HEK293 (cell line): Measurements from ENCODE around the gene TCERG1L.

ENCODE experiments used
- CTCF ChIA-PET: fragments of 350-600 bp; formaldehyde crosslinking; extraction: SDS; loops from one replicate; lab custom pipeline; 2021; ENCODE audit warnings: antibody characterized with exemption; lab: Yijun Ruan, JAX
- POLR2A ChIA-PET: fragments of 300-600 bp; formaldehyde crosslinking; extraction: SDS; loops from one replicate; lab custom pipeline; 2020; ENCODE audit warnings: antibody characterized with exemption, inconsistent platforms; lab: Yijun Ruan, JAX
- H3K27ac ChIP-seq: fragments of 200-500 bp; sonication (Bioruptor generic); 2 replicates; pipeline ENCODE4 v1.5.1; 2014; ENCODE audit warnings: low read depth, low read length, control low read depth, inconsistent platforms; ENCODE audit errors: extremely low read depth
- H3K36me3 ChIP-seq, 2 experiments: fragments of 200-500 bp in 1 of 2; sonication (Bioruptor generic) in 1 of 2; 1 replicate in 1 of 2; 2 replicates in 1 of 2; pipeline ENCODE4 v1.5.1; 2014 to 2017; ENCODE audit warnings: inconsistent platforms in 2 of 2, low read length in 2 of 2; ENCODE audit not compliant: control insufficient read depth in 2 of 2, insufficient read depth in 1 of 2
- H3K4me1 ChIP-seq: fragments of 200-500 bp; sonication (Bioruptor generic); 2 replicates; pipeline ENCODE4 v1.5.1; 2014; ENCODE audit warnings: mild to moderate bottlenecking, low read length, inconsistent platforms; ENCODE audit not compliant: control insufficient read depth, insufficient read depth
- H3K4me3 ChIP-seq: 2 replicates; pipeline ENCODE4 v1.5.1; 2011; ENCODE audit warnings: low read depth, mild to moderate bottlenecking, control low read depth, low read length, moderate library complexity
- H3K9me3 ChIP-seq: fragments of 200-500 bp; sonication (Bioruptor generic); 2 replicates; pipeline ENCODE4 v1.5.1; 2014; ENCODE audit warnings: low read depth, low read length, inconsistent platforms; ENCODE audit not compliant: control insufficient read depth, insufficient read depth
- GLI2 ChIP-seq: fragments of 450-650 bp; formaldehyde crosslinking; IDR thresholded peaks from 2 replicates; pipeline ENCODE4; 2017; ENCODE audit warnings: missing biosample characterization, missing genetic modification characterization, low read depth, borderline replicate concordance
- IKZF3 ChIP-seq: fragments of 450-650 bp; IDR thresholded peaks from 2 replicates; pipeline ENCODE4 v1.5.0; 2018; ENCODE audit warnings: missing biosample characterization, mild to moderate bottlenecking, missing genetic modification characterization, moderate library complexity
- KLF1 ChIP-seq: fragments of 450-650 bp; formaldehyde crosslinking; IDR thresholded peaks from 2 replicates; pipeline ENCODE4 v1.5.1; 2016; ENCODE audit warnings: missing biosample characterization, missing genetic modification characterization
- SALL2 ChIP-seq: fragments of 450-650 bp; formaldehyde crosslinking; IDR thresholded peaks from 2 replicates; pipeline ENCODE4 v1.5.0; 2017; ENCODE audit warnings: missing biosample characterization, mild to moderate bottlenecking, missing genetic modification characterization, borderline replicate concordance
- ZFP41 ChIP-seq: fragments of 450-650 bp; formaldehyde crosslinking; IDR thresholded peaks from 2 replicates; pipeline ENCODE4 v1.5.1; 2016; ENCODE audit warnings: missing biosample characterization, missing genetic modification characterization, borderline replicate concordance
- ZNF132 ChIP-seq: fragments of 450-650 bp; formaldehyde crosslinking; IDR thresholded peaks from 2 replicates; pipeline ENCODE4 v1.5.1; 2017; ENCODE audit warnings: missing biosample characterization, missing genetic modification characterization, borderline replicate concordance
- ZNF157 ChIP-seq: fragments of 450-650 bp; formaldehyde crosslinking; IDR thresholded peaks from 2 replicates; pipeline ENCODE4 v1.5.1; 2016; ENCODE audit warnings: missing biosample characterization, missing genetic modification characterization
- ZNF274 ChIP-seq, 2 experiments: fragments of 200-500 bp in 1 of 2; fragments of 450-650 bp in 1 of 2; sonication (Bioruptor generic) in 1 of 2; formaldehyde crosslinking in 1 of 2; IDR thresholded peaks; 2 replicates each; pipeline versions ENCODE4 v1.5.1 to v1.6.1; 2014 to 2016; ENCODE audit warnings: borderline replicate concordance in 1 of 2, inconsistent platforms in 1 of 2, low read length in 1 of 2, missing biosample characterization in 1 of 2, missing genetic modification characterization in 1 of 2
- ZNF341 ChIP-seq: fragments of 450-650 bp; formaldehyde crosslinking; IDR thresholded peaks from 2 replicates; pipeline ENCODE4; 2016; ENCODE audit warnings: low read depth, missing biosample characterization, missing genetic modification characterization
- ZNF350 ChIP-seq: fragments of 450-650 bp; formaldehyde crosslinking; IDR thresholded peaks from 2 replicates; pipeline ENCODE4 v1.5.0; 2017; ENCODE audit warnings: missing biosample characterization, mild to moderate bottlenecking, missing genetic modification characterization
- ZNF394 ChIP-seq: fragments of 450-650 bp; formaldehyde crosslinking; IDR thresholded peaks from 2 replicates; pipeline ENCODE4 v1.5.1; 2016; ENCODE audit warnings: missing biosample characterization, missing genetic modification characterization, mild to moderate bottlenecking, moderate library complexity, borderline replicate concordance
- ZNF416 ChIP-seq: fragments of 450-650 bp; formaldehyde crosslinking; IDR thresholded peaks from 2 replicates; pipeline ENCODE4 v1.5.1; 2016; ENCODE audit warnings: missing biosample characterization, missing genetic modification characterization
- ZNF426 ChIP-seq: fragments of 450-650 bp; formaldehyde crosslinking; IDR thresholded peaks from 2 replicates; pipeline ENCODE4 v1.5.1; 2017; ENCODE audit warnings: missing biosample characterization, missing genetic modification characterization, mild to moderate bottlenecking, inconsistent platforms, moderate library complexity
- ZNF48 ChIP-seq: fragments of 450-650 bp; formaldehyde crosslinking; IDR thresholded peaks from 2 replicates; pipeline ENCODE4 v1.5.1; 2016; ENCODE audit warnings: missing biosample characterization, missing genetic modification characterization
- ZNF529 ChIP-seq: fragments of 450-650 bp; formaldehyde crosslinking; IDR thresholded peaks from 2 replicates; pipeline ENCODE4 v1.5.1; 2017; ENCODE audit warnings: missing genetic modification characterization, missing biosample characterization; ENCODE audit not compliant: insufficient replicate concordance
- ZNF558 ChIP-seq: fragments of 450-650 bp; formaldehyde crosslinking; IDR thresholded peaks from 2 replicates; pipeline ENCODE4 v1.5.1; 2016; ENCODE audit warnings: missing biosample characterization, missing genetic modification characterization
- ZNF585B ChIP-seq: fragments of 450-650 bp; formaldehyde crosslinking; IDR thresholded peaks from 2 replicates; pipeline ENCODE4 v1.5.1; 2016; ENCODE audit warnings: missing biosample characterization, missing genetic modification characterization
- ZNF623 ChIP-seq: fragments of 450-650 bp; formaldehyde crosslinking; IDR thresholded peaks from 2 replicates; pipeline ENCODE4 v1.5.1; 2016; ENCODE audit warnings: missing biosample characterization, missing genetic modification characterization
- ZNF670 ChIP-seq: fragments of 450-650 bp; formaldehyde crosslinking; IDR thresholded peaks from 2 replicates; pipeline ENCODE4 v1.5.1; 2016; ENCODE audit warnings: missing biosample characterization, missing genetic modification characterization, low read depth
- ZNF707 ChIP-seq: fragments of 450-650 bp; formaldehyde crosslinking; IDR thresholded peaks from 2 replicates; pipeline ENCODE4 v1.5.1; 2016; ENCODE audit warnings: missing biosample characterization, missing genetic modification characterization
- ZNF792 ChIP-seq: fragments of 450-650 bp; formaldehyde crosslinking; IDR thresholded peaks from 2 replicates; pipeline ENCODE4 v1.5.1; 2016; ENCODE audit warnings: missing biosample characterization, missing genetic modification characterization
- TF ChIP-seq, protein P1 (sequence below): fragments of 450-650 bp; IDR thresholded peaks from 2 replicates; pipeline ENCODE4 v1.5.1; 2018; ENCODE audit warnings: missing biosample characterization, missing genetic modification characterization
- TF ChIP-seq, protein P2 (sequence below): fragments of 450-650 bp; formaldehyde crosslinking; IDR thresholded peaks from 2 replicates; pipeline ENCODE4 v1.5.1; 2017; ENCODE audit warnings: missing biosample characterization, mild to moderate bottlenecking, missing genetic modification characterization, moderate library complexity
- TF ChIP-seq, protein P3 (sequence below): fragments of 450-650 bp; formaldehyde crosslinking; IDR thresholded peaks from 2 replicates; pipeline ENCODE4 v1.5.1; 2016; ENCODE audit warnings: missing biosample characterization, missing genetic modification characterization
- TF ChIP-seq, protein P4 (sequence below): fragments of 450-650 bp; formaldehyde crosslinking; IDR thresholded peaks from 2 replicates; pipeline ENCODE4 v1.5.1; 2016; ENCODE audit warnings: missing biosample characterization, missing genetic modification characterization, borderline replicate concordance
- TF ChIP-seq, protein P5 (sequence below): fragments of 450-650 bp; formaldehyde crosslinking; IDR thresholded peaks from 2 replicates; pipeline ENCODE4 v1.5.1; 2016; ENCODE audit warnings: missing biosample characterization, missing genetic modification characterization

Gene TCERG1L

DNA sequence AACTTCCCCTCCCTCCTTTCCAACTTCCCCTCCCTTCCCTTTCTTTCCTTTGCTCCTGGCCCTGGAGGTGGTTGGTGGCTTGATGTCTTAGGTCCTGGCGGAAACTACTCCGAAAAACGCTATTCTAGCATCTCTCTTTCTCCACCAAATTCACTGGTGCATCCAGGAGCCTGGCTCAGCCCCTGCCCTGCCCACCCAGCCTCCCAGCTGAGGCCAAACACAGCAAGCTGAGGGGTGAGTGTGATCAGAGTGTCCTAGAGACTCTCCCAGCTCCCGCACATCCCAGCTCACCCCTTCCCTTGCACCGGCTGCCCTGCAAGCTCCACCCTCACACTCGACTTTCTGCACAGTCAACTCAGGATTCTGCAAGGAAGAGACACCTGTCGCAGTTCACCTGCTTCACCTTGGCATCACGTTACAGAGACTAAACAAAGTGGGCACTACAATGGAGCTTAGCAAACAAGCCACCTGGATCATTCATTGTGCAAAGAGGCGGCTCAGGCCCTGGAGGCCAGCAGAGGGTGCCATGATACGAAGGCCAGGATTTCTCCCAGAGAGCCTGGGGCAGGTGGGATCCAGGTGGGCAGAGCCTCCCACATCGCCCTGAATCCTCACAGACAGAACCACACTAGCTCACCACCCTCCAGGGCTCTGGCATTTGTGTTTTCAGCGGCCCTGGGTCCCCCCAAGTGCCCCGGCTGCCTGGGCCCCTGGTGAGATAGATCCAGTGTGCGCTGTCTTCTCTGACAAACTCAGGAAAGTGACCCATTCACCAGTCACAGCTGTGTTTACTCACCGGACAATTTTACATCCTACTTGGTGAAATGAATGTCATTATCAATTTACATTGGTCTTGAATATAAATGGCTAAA lies 169.6 kb downstream of the TCERG1L start (continued):
- TF ChIP-seq ZNF48 (no peak), IKZF3 (tag by site-specific recombination) (no peak), ZNF670 (tag by site-specific recombination) (no peak)
- TF ChIP-seq, protein P1, sequence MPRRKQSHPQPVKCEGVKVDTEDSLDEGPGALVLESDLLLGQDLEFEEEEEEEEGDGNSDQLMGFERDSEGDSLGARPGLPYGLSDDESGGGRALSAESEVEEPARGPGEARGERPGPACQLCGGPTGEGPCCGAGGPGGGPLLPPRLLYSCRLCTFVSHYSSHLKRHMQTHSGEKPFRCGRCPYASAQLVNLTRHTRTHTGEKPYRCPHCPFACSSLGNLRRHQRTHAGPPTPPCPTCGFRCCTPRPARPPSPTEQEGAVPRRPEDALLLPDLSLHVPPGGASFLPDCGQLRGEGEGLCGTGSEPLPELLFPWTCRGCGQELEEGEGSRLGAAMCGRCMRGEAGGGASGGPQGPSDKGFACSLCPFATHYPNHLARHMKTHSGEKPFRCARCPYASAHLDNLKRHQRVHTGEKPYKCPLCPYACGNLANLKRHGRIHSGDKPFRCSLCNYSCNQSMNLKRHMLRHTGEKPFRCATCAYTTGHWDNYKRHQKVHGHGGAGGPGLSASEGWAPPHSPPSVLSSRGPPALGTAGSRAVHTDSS, result no peak
- TF ChIP-seq, protein P2, sequence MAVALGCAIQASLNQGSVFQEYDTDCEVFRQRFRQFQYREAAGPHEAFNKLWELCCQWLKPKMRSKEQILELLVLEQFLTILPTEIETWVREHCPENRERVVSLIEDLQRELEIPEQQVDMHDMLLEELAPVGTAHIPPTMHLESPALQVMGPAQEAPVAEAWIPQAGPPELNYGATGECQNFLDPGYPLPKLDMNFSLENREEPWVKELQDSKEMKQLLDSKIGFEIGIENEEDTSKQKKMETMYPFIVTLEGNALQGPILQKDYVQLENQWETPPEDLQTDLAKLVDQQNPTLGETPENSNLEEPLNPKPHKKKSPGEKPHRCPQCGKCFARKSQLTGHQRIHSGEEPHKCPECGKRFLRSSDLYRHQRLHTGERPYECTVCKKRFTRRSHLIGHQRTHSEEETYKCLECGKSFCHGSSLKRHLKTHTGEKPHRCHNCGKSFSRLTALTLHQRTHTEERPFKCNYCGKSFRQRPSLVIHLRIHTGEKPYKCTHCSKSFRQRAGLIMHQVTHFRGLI (tag by site-specific recombination), result no peak

DNA sequence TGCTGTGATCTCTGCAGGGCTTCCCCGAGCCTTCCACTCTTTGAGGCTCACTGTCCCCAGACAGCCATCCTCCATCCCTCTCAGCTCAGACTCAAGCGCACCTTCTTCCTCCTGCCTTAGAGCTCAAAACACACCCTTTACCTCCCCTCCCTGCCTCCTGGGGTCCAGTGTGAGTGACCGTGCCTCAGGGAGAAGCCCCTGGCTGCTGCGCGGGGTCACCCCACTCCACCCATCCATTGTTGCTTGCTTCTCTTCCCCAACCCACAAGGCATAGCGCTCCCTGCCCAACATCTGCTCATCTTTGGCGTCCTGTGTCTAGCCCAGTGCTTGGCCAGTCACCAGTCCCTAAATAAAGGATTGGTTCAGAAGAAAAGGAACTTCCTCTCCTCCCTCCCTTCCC lies 170.3 kb downstream of the TCERG1L start:
- Histone ChIP-seq H3K9me3 (no peaks in the 10 kb centered on the region), H3K27ac (no peak overlapping the region), H3K4me3 (no peak overlapping the region), H3K4me1 (no peaks in the 10 kb centered on the region), H3K36me3 (no peaks in the 10 kb centered on the region)
- TF ChIP-seq, protein P3, sequence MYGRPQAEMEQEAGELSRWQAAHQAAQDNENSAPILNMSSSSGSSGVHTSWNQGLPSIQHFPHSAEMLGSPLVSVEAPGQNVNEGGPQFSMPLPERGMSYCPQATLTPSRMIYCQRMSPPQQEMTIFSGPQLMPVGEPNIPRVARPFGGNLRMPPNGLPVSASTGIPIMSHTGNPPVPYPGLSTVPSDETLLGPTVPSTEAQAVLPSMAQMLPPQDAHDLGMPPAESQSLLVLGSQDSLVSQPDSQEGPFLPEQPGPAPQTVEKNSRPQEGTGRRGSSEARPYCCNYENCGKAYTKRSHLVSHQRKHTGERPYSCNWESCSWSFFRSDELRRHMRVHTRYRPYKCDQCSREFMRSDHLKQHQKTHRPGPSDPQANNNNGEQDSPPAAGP, result no peak
- no peak for TF ChIP-seq KLF1 (tag by site-specific recombination)
- TF ChIP-seq ZNF157 (tag by site-specific recombination), result no peak
- TF ChIP-seq ZNF274 (IDR thresholded peaks at IDR 0.05; ENCODE audit: low read length), result no peak
- no peak for TF ChIP-seq ZNF274 (tag by site-specific recombination; IDR thresholded peaks at IDR 0.05; ENCODE audit: borderline replicate concordance)
- no peak for TF ChIP-seq ZNF585B
- TF ChIP-seq ZNF341 (tag by site-specific recombination), result no peak
- no peak for TF ChIP-seq GLI2 (tag by site-specific recombination)
- TF ChIP-seq ZNF623 (tag by site-specific recombination), result no peak
- no peak for TF ChIP-seq ZFP41
- no peak for TF ChIP-seq ZNF707
- TF ChIP-seq ZNF426 (tag by site-specific recombination), result no peak
- TF ChIP-seq ZNF394, result no peak
- TF ChIP-seq ZNF792 (tag by site-specific recombination), result no peak
- TF ChIP-seq SALL2 (tag by site-specific recombination), result no peak
- ChIA-PET CTCF (interaction anchor here (0.6 kb wide), 1 partner anchor 35 kb away, joined by 3 read pairs; no protein-coding TSS in a partner anchor), POLR2A (no interaction called here)

DNA sequence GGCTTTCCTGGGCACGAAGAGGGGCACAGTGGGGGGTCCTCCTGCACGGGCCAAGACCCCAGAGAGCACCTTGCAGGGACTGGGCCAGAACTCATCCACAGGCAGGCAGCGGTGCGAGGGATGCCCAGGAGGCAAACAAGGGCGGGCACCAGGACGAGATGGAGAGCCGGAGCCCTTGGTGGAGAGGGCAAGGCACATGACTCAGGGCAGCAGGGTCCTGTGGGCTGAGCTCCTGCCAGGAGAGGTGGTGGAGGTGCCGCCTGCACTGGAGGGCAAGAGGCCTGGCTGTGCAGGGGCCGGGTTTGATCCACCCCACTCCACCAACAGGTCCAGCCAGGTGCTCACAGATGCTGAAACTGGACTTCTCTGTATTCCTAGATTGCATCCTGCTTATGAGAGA lies 170.9 kb downstream of the TCERG1L start:
- ChIA-PET POLR2A (no interaction called here), CTCF (interaction anchor here (0.5 kb wide), 1 partner anchor 243 kb away, joined by 3 read pairs; no protein-coding TSS in a partner anchor)
- no peak overlapping the region for H3K27ac ChIP-seq
- H3K9me3 ChIP-seq, result no peaks in the 10 kb centered on the region
- no peak overlapping the region for H3K4me3 ChIP-seq
- H3K4me1 ChIP-seq, result no peaks in the 10 kb centered on the region
- H3K36me3 ChIP-seq, result no peaks in the 10 kb centered on the region
- TF ChIP-seq, protein P4, sequence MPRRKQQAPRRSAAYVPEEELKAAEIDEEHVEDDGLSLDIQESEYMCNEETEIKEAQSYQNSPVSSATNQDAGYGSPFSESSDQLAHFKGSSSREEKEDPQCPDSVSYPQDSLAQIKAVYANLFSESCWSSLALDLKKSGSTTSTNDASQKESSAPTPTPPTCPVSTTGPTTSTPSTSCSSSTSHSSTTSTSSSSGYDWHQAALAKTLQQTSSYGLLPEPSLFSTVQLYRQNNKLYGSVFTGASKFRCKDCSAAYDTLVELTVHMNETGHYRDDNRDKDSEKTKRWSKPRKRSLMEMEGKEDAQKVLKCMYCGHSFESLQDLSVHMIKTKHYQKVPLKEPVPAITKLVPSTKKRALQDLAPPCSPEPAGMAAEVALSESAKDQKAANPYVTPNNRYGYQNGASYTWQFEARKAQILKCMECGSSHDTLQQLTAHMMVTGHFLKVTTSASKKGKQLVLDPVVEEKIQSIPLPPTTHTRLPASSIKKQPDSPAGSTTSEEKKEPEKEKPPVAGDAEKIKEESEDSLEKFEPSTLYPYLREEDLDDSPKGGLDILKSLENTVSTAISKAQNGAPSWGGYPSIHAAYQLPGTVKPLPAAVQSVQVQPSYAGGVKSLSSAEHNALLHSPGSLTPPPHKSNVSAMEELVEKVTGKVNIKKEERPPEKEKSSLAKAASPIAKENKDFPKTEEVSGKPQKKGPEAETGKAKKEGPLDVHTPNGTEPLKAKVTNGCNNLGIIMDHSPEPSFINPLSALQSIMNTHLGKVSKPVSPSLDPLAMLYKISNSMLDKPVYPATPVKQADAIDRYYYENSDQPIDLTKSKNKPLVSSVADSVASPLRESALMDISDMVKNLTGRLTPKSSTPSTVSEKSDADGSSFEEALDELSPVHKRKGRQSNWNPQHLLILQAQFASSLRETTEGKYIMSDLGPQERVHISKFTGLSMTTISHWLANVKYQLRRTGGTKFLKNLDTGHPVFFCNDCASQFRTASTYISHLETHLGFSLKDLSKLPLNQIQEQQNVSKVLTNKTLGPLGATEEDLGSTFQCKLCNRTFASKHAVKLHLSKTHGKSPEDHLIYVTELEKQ (tag by site-specific recombination), result no peak
- TF ChIP-seq ZNF416 (tag by site-specific recombination) (no peak), ZNF670 (tag by site-specific recombination) (no peak), ZNF529 (tag by site-specific recombination) (no peak), ZNF132 (tag by site-specific recombination) (no peak), ZNF558 (tag by site-specific recombination) (no peak), ZNF350 (tag by site-specific recombination) (no peak)
- TF ChIP-seq, protein P5, sequence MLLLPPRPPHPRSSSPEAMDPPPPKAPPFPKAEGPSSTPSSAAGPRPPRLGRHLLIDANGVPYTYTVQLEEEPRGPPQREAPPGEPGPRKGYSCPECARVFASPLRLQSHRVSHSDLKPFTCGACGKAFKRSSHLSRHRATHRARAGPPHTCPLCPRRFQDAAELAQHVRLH (tag by site-specific recombination), result no peak
